HepG2 (cell line): ENCODE results near the gene PKP4. TPM values are rescaled to one million over a fixed set of nuclear protein-coding genes. Genes with fewer than 3 reads are reported as not detected.

Experiments used
- ATAC-seq: fragments of 200-7000 bp; cut with Tn5 transposase; 3 replicates; pipeline ENCODE4 v1.9.1; 2020; ENCODE audit warnings: mild to moderate bottlenecking, moderate library complexity
- BruUV-seq: library from RNA; stranded (reverse); fragments of 400-500 nt; replicated peaks from 2 replicates; lab custom pipeline; 2021; lab: Mats Ljungman, UMichigan
- CTCF ChIA-PET: fragments of 300-600 bp; formaldehyde crosslinking; extraction: SDS; loops from one replicate; lab custom pipeline; 2021; ENCODE audit warnings: low total read pairs, inconsistent platforms, low intra/inter-chr PET ratio; lab: Yijun Ruan, JAX
- POLR2A ChIA-PET: fragments of 350-600 bp; sonication (Branson Sonifier 250); formaldehyde crosslinking; loops from one replicate; lab custom pipeline; 2020; ENCODE audit warnings: antibody characterized with exemption, inconsistent platforms; lab: Yijun Ruan, JAX
- DNase-seq: peaks from one replicate; pipeline ENCODE4 v3.0.0-alpha.2; 2015; ENCODE audit warnings: low spot score
- FAIRE-seq: peaks from 3 replicates; lab custom pipeline; 2011; peaks lifted over from hg19 to GRCh38; lab: Jason Lieb, UNC
- H2AFZ ChIP-seq: one replicate; pipeline ENCODE4 v1.6.1; 2011; ENCODE audit warnings: low read length, inconsistent platforms
- H3K27ac ChIP-seq: fragments of 300-600 bp; 3 replicates; pipeline ENCODE4 v1.8.0; 2011; ENCODE audit warnings: mixed run types, mild to moderate bottlenecking, mixed read lengths, low read length, inconsistent platforms; ENCODE audit not compliant: insufficient read depth; ENCODE audit errors: extremely low read length
- H3K27me3 ChIP-seq, 2 experiments: fragments of 200-600 bp in 1 of 2; 2 replicates in 1 of 2; 3 replicates in 1 of 2; pipeline versions ENCODE4 v1.6.0 to v1.8.0; 2011; ENCODE audit warnings: low read length in 2 of 2, mild to moderate bottlenecking in 2 of 2, moderate library complexity in 2 of 2, inconsistent platforms in 1 of 2; ENCODE audit not compliant: insufficient read depth in 2 of 2, control insufficient read depth in 1 of 2
- H3K36me3 ChIP-seq, 2 experiments: fragments of 200-600 bp in 1 of 2; replicated peaks in 1 of 2; 2 replicates in 1 of 2; 3 replicates in 1 of 2; pipeline versions ENCODE4 v1.5.1 to v1.8.0; 2011; ENCODE audit warnings: low read length in 2 of 2, inconsistent platforms in 1 of 2; ENCODE audit not compliant: insufficient read depth in 2 of 2, control insufficient read depth in 1 of 2
- H3K4me1 ChIP-seq: 2 replicates; pipeline ENCODE4 v1.5.1; 2012; ENCODE audit warnings: low read length, inconsistent platforms; ENCODE audit not compliant: insufficient read depth
- H3K4me2 ChIP-seq: 2 replicates; pipeline ENCODE4 v1.6.0; 2011; ENCODE audit warnings: low read depth, low read length, inconsistent platforms
- H3K4me3 ChIP-seq, 3 experiments: fragments of 200-600 bp in 1 of 3; sonication (generic), shearing (Covaris generic) in 1 of 3; replicated peaks in 1 of 3; 2 replicates each; pipeline ENCODE4 v1.5.1; 2011 to 2016; ENCODE audit warnings: low read length in 3 of 3, inconsistent platforms in 2 of 3, low read depth in 2 of 3, mild to moderate bottlenecking in 2 of 3, control low read depth in 1 of 3, mixed read lengths in 1 of 3; ENCODE audit not compliant: insufficient read depth in 1 of 3
- H3K79me2 ChIP-seq: one replicate; pipeline ENCODE4 v1.6.1; 2011; ENCODE audit warnings: low read length, inconsistent platforms; ENCODE audit not compliant: insufficient read depth
- H3K9ac ChIP-seq: 2 replicates; pipeline ENCODE4 v1.6.0; 2011; ENCODE audit warnings: mild to moderate bottlenecking, low read depth, low read length, inconsistent platforms; ENCODE audit not compliant: insufficient read depth
- H3K9me3 ChIP-seq: 2 replicates; pipeline ENCODE4 v1.5.1; 2012; ENCODE audit warnings: mild to moderate bottlenecking, low read length
- H4K20me1 ChIP-seq: 2 replicates; pipeline ENCODE4 v1.6.0; 2011; ENCODE audit warnings: inconsistent platforms, mild to moderate bottlenecking, low read length, moderate library complexity; ENCODE audit not compliant: insufficient read depth
- BORCS8-MEF2B ChIP-seq: sonication (generic); formaldehyde crosslinking; IDR thresholded peaks from 2 replicates; pipeline ENCODE4 v1.8.0; 2022; ENCODE audit warnings: mild to moderate bottlenecking, missing genetic modification reagents
- GABPA ChIP-seq, 2 experiments: IDR thresholded peaks; 2 replicates each; pipeline ENCODE4 v1.6.1; 2011 to 2016; ENCODE audit warnings: low read depth in 2 of 2, low read length in 1 of 2, missing biosample characterization in 1 of 2, missing genetic modification characterization in 1 of 2
- ISL2 ChIP-seq: sonication (generic); formaldehyde crosslinking; IDR thresholded peaks from 2 replicates; pipeline ENCODE4 v1.5.0; 2020; ENCODE audit warnings: missing genetic modification reagents
- NFKBIZ ChIP-seq: IDR thresholded peaks from 2 replicates; pipeline ENCODE4 v1.6.1; 2018; ENCODE audit warnings: missing genetic modification reagents, missing compliant biosample characterization
- PCBP1 ChIP-seq: fragments of 200-400 bp; formaldehyde crosslinking; IDR thresholded peaks from 2 replicates; pipeline ENCODE4 v1.6.1; 2017; ENCODE audit warnings: mild to moderate bottlenecking, low read depth, low read length, borderline replicate concordance
- PLSCR1 ChIP-seq: sonication (generic); formaldehyde crosslinking; IDR thresholded peaks from 2 replicates; pipeline ENCODE4 v1.5.0; 2020; ENCODE audit warnings: missing genetic modification reagents, mild to moderate bottlenecking, borderline replicate concordance
- SIX4 ChIP-seq: sonication (generic); formaldehyde crosslinking; IDR thresholded peaks from 2 replicates; pipeline ENCODE4 v1.4.0; 2020; ENCODE audit warnings: missing genetic modification reagents
- ZEB1 ChIP-seq: IDR thresholded peaks from 2 replicates; pipeline ENCODE4 v1.6.1; 2012; ENCODE audit warnings: mild to moderate bottlenecking, low read depth, inconsistent platforms; ENCODE audit not compliant: insufficient replicate concordance
- ZNF10 ChIP-seq: sonication (generic); formaldehyde crosslinking; IDR thresholded peaks from 2 replicates; pipeline ENCODE4 v1.4.0; 2020; ENCODE audit warnings: mild to moderate bottlenecking, low read depth, missing genetic modification reagents, borderline replicate concordance
- ZNF329 ChIP-seq: sonication (generic); formaldehyde crosslinking; IDR thresholded peaks from 2 replicates; pipeline ENCODE4 v1.9.0; 2021; ENCODE audit warnings: low read depth, mild to moderate bottlenecking, missing genetic modification reagents
- ZNF460 ChIP-seq: sonication (generic); formaldehyde crosslinking; IDR thresholded peaks from 2 replicates; pipeline ENCODE4 v1.5.1; 2020; ENCODE audit warnings: missing genetic modification reagents, mild to moderate bottlenecking, borderline replicate concordance
- ZNF512B ChIP-seq: sonication (generic); formaldehyde crosslinking; IDR thresholded peaks from 2 replicates; pipeline ENCODE4 v1.5.1; 2020; ENCODE audit warnings: missing genetic modification reagents, mild to moderate bottlenecking, borderline replicate concordance
- ZNF782 ChIP-seq: sonication (generic); formaldehyde crosslinking; IDR thresholded peaks from 2 replicates; pipeline ENCODE4 v1.4.0; 2020; ENCODE audit warnings: missing genetic modification reagents, mild to moderate bottlenecking, borderline replicate concordance
- ZSCAN22 ChIP-seq: sonication (generic); formaldehyde crosslinking; IDR thresholded peaks from 2 replicates; pipeline ENCODE4 v1.4.0; 2020; ENCODE audit warnings: mild to moderate bottlenecking, missing genetic modification reagents
- WGBS: methylation state at CpG from one replicate; pipeline ENCODE4 v1.1.6; 2017; ENCODE audit warnings: low lambda C conversion rate; 5-methylcytosine and 5-hydroxymethylcytosine counted together
- in situ Hi-C: cut with HindIII; loops from 2 replicates; pipeline ENCODE4 v1.10.0; 2017; ENCODE audit warnings: low pct_unique_long_range_greater_than_20kb; ENCODE audit not compliant: extremely low pct_ligation_motif_present
- intact Hi-C: fragments of 100-400 bp; cut with micrococcal nuclease; formaldehyde crosslinking; loops from one replicate; pipeline ENCODE4 v1.10.0; 2022; ENCODE audit not compliant: unreplicated experiment
- polyA plus RNA-seq, 8 experiments: library from polyadenylated mRNA; depleted of rRNA in 3 of 8; stranded (reverse) in 7 of 8; unstranded in 1 of 8; fragments of >200 nt; fragmentation: Illumina TruSeq in 4 of 8; extraction: Trizol in 4 of 8; gene quantifications; 2 replicates each; pipeline versions ENCODE4 v1.2.1 to v1.2.3, GENCODE V29; 2011 to 2016; ENCODE audit warnings: low read depth in 4 of 8, missing spikeins in 1 of 8, mixed read lengths in 1 of 8; ENCODE audit not compliant: insufficient read depth in 1 of 8
- total RNA-seq, 5 experiments: library from RNA; depleted of rRNA; stranded (reverse); fragments of >200 nt; fragmentation: Illumina TruSeq; extraction: Trizol; gene quantifications; 2 replicates each; pipeline ENCODE4 v1.2.3, GENCODE V29; 2016; ENCODE audit warnings: low read depth in 1 of 5

The PKP4 gene
- total and polyA plus RNA-seq, 2 of the 13 experiments (the other 11 are each of a cell fraction or from before 2014, with no cell fraction given), result 80.9 to 90.5 TPM

- BruUV-seq, result no TSS peak
- no peak for ATAC-seq
- intact Hi-C loops, result no loop called here
Measured at GRCh38 chr2:158602027-158602426, 145.3 kb downstream of the PKP4 start.

More at GRCh38 chr2:158602027-158602426, 145.3 kb downstream of the PKP4 start:
- H3K4me1 ChIP-seq, result no peaks in the 10 kb centered on the region
- no peak overlapping the region for H2AFZ ChIP-seq
- no peak for FAIRE-seq
- in situ Hi-C loops, result no loop called here
- H3K9me3 ChIP-seq, result no peaks in the 10 kb centered on the region
- DNase-seq, result no peak
- no peak overlapping the region for H3K27ac ChIP-seq
- H3K4me2 ChIP-seq, result no peak overlapping the region
- peaks cover 3% of the 10 kb centered on the region for H3K79me2 ChIP-seq
- WGBS, result 97% methylated on average over 2 of the region's 2 CpGs
- H3K4me3 ChIP-seq, result no peak overlapping the region
- ChIA-PET CTCF (no interaction called here), POLR2A (no interaction called here)
- H3K9ac ChIP-seq, result no peak overlapping the region
- no peak for TF ChIP-seq NFKBIZ (CRISPR knock-in tag)
- no peak for TF ChIP-seq GABPA (IDR thresholded peaks at IDR 0.05; ENCODE audit: low read depth, low read length)
- no peak for TF ChIP-seq GABPA (CRISPR knock-in tag; IDR thresholded peaks at IDR 0.05; ENCODE audit: low read depth)
- no peak for TF ChIP-seq ZNF460 (CRISPR knock-in tag)
- no peak for TF ChIP-seq ZSCAN22
- no peak for TF ChIP-seq ZNF329 (CRISPR knock-in tag)
- TF ChIP-seq PCBP1, result no peak
- TF ChIP-seq ISL2 (CRISPR knock-in tag), result no peak
- TF ChIP-seq ZNF10, result no peak
- no peak for TF ChIP-seq BORCS8-MEF2B (CRISPR knock-in tag)
- no peak for TF ChIP-seq ZEB1
- no peak for TF ChIP-seq ZNF782 (CRISPR knock-in tag)
- TF ChIP-seq ZNF512B, result no peak
- TF ChIP-seq SIX4 (CRISPR knock-in tag), result no peak
- no peak for TF ChIP-seq PLSCR1 (CRISPR knock-in tag)
- H3K27me3 ChIP-seq, result no peaks in the 10 kb centered on the region
- no peaks in the 10 kb centered on the region for H4K20me1 ChIP-seq
- H3K36me3 ChIP-seq, result peaks cover 4 to 24% of the 10 kb centered on the region in 2 experiments; a peak in 3 of 5 replicates
